ENCODE data around the gene BTNL9. TPM values are rescaled to one million over a fixed set of nuclear protein-coding genes. Genes with fewer than 3 reads are reported as not detected.

The BTNL9 gene
- total RNA-seq, 2 donors from 2014 or later = 10.7 to 20.5 TPM

GRCh38 chr5:181105391-181106025 is 65.4 kb downstream of the BTNL9 start:
- Histone ChIP-seq H3K4me3 (no peak overlapping the region), H3K4me1 (ENCODE audit: control insufficient read depth in 1 of 2, low read depth in 2 of 2) (no peaks in the 10 kb centered on the region), H3K9me3 (no peaks in the 10 kb centered on the region), H3K27me3 (replicated peaks; ENCODE audit: insufficient read depth) (no peaks in the 10 kb centered on the region), H3K36me3 (no peaks in the 10 kb centered on the region), H3K27ac (no peak overlapping the region)
- DNase-seq (ENCODE audit: low spot score) (no peak), ATAC-seq (ENCODE audit: insufficient number of reproducible peaks, low FRiP score, low read depth) (no peak)
- no peak for TF ChIP-seq CTCF (IDR thresholded peaks at IDR 0.05)

GRCh38 chr5:181107699-181108098 is 67.6 kb downstream of the BTNL9 start:
- DNase-seq (ENCODE audit: low spot score) = no peak
- no peak for ATAC-seq (ENCODE audit: insufficient number of reproducible peaks, low FRiP score, low read depth)
- no peaks in the 10 kb centered on the region for H3K27me3 ChIP-seq (replicated peaks; ENCODE audit: insufficient read depth)
- H3K9me3 ChIP-seq = no peaks in the 10 kb centered on the region
- H3K27ac ChIP-seq = no peak overlapping the region
- H3K4me1 ChIP-seq (ENCODE audit: control insufficient read depth in 1 of 2, low read depth in 2 of 2) = no peaks in the 10 kb centered on the region
- no peaks in the 10 kb centered on the region for H3K36me3 ChIP-seq
- TF ChIP-seq CTCF (IDR thresholded peaks at IDR 0.05) = no peak
- no peak overlapping the region for H3K4me3 ChIP-seq

GRCh38 chr5:181108578-181109165 is 68.6 kb downstream of the BTNL9 start:
- Histone ChIP-seq H3K27me3 (replicated peaks; ENCODE audit: insufficient read depth) (no peaks in the 10 kb centered on the region), H3K27ac (no peak overlapping the region), H3K4me3 (no peak overlapping the region), H3K4me1 (ENCODE audit: control insufficient read depth in 1 of 2, low read depth in 2 of 2) (no peaks in the 10 kb centered on the region), H3K9me3 (no peaks in the 10 kb centered on the region), H3K36me3 (no peaks in the 10 kb centered on the region)
- ATAC-seq (ENCODE audit: insufficient number of reproducible peaks, low FRiP score, low read depth) (no peak), DNase-seq (ENCODE audit: low spot score) (no peak)
- no peak for TF ChIP-seq CTCF (IDR thresholded peaks at IDR 0.05)

GRCh38 chr5:181109489-181110013 is 69.5 kb downstream of the BTNL9 start:
- TF ChIP-seq CTCF (IDR thresholded peaks at IDR 0.05) = no peak
- no peaks in the 10 kb centered on the region for H3K4me1 ChIP-seq (ENCODE audit: control insufficient read depth in 1 of 2, low read depth in 2 of 2)
- no peak overlapping the region for H3K4me3 ChIP-seq
- H3K9me3 ChIP-seq = peaks cover 3% of the 10 kb centered on the region
- H3K36me3 ChIP-seq = no peaks in the 10 kb centered on the region
- H3K27me3 ChIP-seq (replicated peaks; ENCODE audit: insufficient read depth) = no peaks in the 10 kb centered on the region
- DNase-seq (ENCODE audit: low spot score) (no peak), ATAC-seq (ENCODE audit: insufficient number of reproducible peaks, low FRiP score, low read depth) (no peak)
- no peak overlapping the region for H3K27ac ChIP-seq

- H3K27me3 ChIP-seq (replicated peaks; ENCODE audit: insufficient read depth) = no peaks in the 10 kb centered on the region
- no peak for TF ChIP-seq CTCF (IDR thresholded peaks at IDR 0.05)
- H3K9me3 ChIP-seq = peaks cover 3% of the 10 kb centered on the region
- DNase-seq (ENCODE audit: low spot score) = no peak
- no peaks in the 10 kb centered on the region for H3K4me1 ChIP-seq (ENCODE audit: control insufficient read depth in 1 of 2, low read depth in 2 of 2)
- no peak for ATAC-seq (ENCODE audit: insufficient number of reproducible peaks, low FRiP score, low read depth)
- H3K27ac ChIP-seq = no peak overlapping the region
- no peaks in the 10 kb centered on the region for H3K36me3 ChIP-seq
- no peak overlapping the region for H3K4me3 ChIP-seq
Measured at GRCh38 chr5:181111010-181111409, 70.9 kb downstream of the BTNL9 start.

Other genes starting within 250 kb of the BTNL9 start
- gene MGAT1, start 237.5 kb upstream of the BTNL9 start, total RNA-seq = 100 to 1,000 TPM; 226 to 244 TPM
- 10 to 100 TPM; 12.2 to 19.0 TPM for gene ZFP62, start 179.0 kb upstream of the BTNL9 start, total RNA-seq
- not detected for gene BTNL8, start 141.1 kb upstream of the BTNL9 start, total RNA-seq
- not detected for gene BTNL3, start 51.4 kb upstream of the BTNL9 start, total RNA-seq
- gene OR2V1, start 90.9 kb downstream of the BTNL9 start, total RNA-seq = not detected
- gene OR2V2, start 107.3 kb downstream of the BTNL9 start, total RNA-seq = not detected
- gene TRIM7, start 164.9 kb downstream of the BTNL9 start, total RNA-seq = 10 to 100 TPM; 11.4 to 14.7 TPM
- gene TRIM41, start 183.0 kb downstream of the BTNL9 start, total RNA-seq = 10 to 100 TPM; 12.2 to 12.4 TPM
- 1,000 to 10,000 TPM; 1,534 to 1,629 TPM for gene RACK1, start 203.6 kb downstream of the BTNL9 start, total RNA-seq
- gene TRIM52, start 220.9 kb downstream of the BTNL9 start, total RNA-seq = 10 to 100 TPM; 13.1 to 15.9 TPM